Left lung (tissue), 10 donors: Measurements from ENCODE around the gene CRNKL1. TPM values are rescaled to one million over a fixed set of nuclear protein-coding genes. Genes with fewer than 3 reads are reported as not detected.

Experiments
- ATAC-seq: fragments of 200-7000 bp; cut with Tn5 transposase; one replicate; pipeline ENCODE4 v1.9.1; 2020; ENCODE audit warnings: moderate library complexity
- DNase-seq, 4 donors: peaks; one replicate each; pipeline ENCODE4 v3.0.0-alpha.2; 2013 to 2020
- H3K27ac ChIP-seq, 2 donors: fragments of 200-600 bp; sonication (generic) in 1 of 2; one replicate each; pipeline versions ENCODE4 v1.5.0 to v1.8.0; 2020 to 2021
- H3K27me3 ChIP-seq, 2 donors: fragments of 200-600 bp; sonication (generic) in 1 of 2; one replicate each; pipeline versions ENCODE4 v1.5.0 to v1.8.0; 2020 to 2021
- H3K36me3 ChIP-seq, 2 donors: fragments of 200-600 bp; sonication (generic) in 1 of 2; one replicate each; pipeline versions ENCODE4 v1.5.0 to v1.8.0; 2020 to 2021
- H3K4me1 ChIP-seq, 2 donors: fragments of 200-600 bp; one replicate each; pipeline ENCODE4 v1.8.0; 2021
- H3K4me3 ChIP-seq, 2 donors: fragments of 200-600 bp; sonication (generic) in 1 of 2; one replicate each; pipeline versions ENCODE4 v1.5.0 to v1.8.0; 2020 to 2021; ENCODE audit warnings: mild to moderate bottlenecking in 1 of 2
- H3K9me3 ChIP-seq, 2 donors: fragments of 200-600 bp; sonication (generic) in 1 of 2; one replicate each; pipeline versions ENCODE4 v1.5.0 to v1.8.0; 2020 to 2021
- intact Hi-C, 2 donors: fragments of 100-400 bp; cut with DNase I; formaldehyde crosslinking; loops; one replicate each; pipeline versions ENCODE4 v1.11.2 to v1.14.2; 2022
- polyA plus RNA-seq, 6 donors: library from polyadenylated mRNA; unstranded; fragments of 120-200 nt; gene quantifications; one replicate each; pipeline ENCODE4 v1.2.1, GENCODE V29; 2013; ENCODE audit not compliant: insufficient read length in 6 of 6
- total RNA-seq, 2 donors: library from RNA; stranded (reverse); fragmentation: NEBNext Ultra II Directional; extraction: Animal tissue kit (Norgen Biotek cat#: 25700); gene quantifications; one replicate each; pipeline ENCODE4 v1.2.1, GENCODE V29; 2021
- TF ChIP-seq, protein P1 (sequence below), 2 donors: fragments of 200-600 bp; sonication (generic) in 1 of 2; IDR thresholded peaks; one replicate each; pipeline versions ENCODE4 v1.5.0 to v1.8.0; 2021; ENCODE audit warnings: antibody characterized with exemption in 2 of 2
- donor health status: DM: no; HTN: yes; CAD: no.
- donor health status: DM: no; HTN: no; CAD: no.

CRNKL1 gene
- total and polyA plus RNA-seq, 8 donors, result 17.9 to 48.3 (median 40.2) TPM

DNA sequence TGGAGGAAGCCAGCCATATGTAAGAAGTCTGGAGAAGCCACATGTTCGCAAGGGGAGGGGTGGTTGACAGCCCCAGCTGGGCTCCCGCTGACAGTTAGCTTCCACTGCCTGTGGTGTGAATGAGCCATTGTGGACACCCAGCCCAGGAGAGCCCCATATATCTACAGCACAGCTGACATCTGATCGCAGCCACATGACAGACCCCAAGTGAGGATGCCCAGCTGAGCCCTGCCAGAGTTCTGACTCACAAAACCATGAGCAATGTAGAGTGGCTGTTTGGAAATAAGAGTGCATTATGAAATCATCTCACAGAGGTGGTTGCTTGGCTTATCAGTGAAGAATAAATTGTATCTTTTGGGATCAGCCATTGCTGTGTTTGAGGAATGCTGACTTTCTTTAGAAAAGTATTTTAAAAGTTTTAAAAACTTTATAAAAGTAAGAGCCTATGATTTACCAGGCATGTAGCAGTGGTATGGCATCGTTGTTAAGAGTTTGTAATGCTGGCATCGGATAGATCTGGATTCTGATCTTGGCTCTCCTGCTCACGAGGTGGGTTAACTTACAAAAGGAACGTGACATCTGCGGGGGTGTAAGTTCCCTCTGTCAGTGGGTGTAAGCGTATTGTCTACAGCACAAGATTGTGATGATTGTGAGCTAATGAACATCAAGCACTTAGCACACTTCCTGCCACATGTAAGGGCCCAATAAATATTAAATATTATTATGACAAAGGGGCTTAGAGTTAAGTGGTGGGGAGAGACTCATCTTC is 24.2 kb upstream of the CRNKL1 start:
- Histone ChIP-seq H3K4me1 (no peaks in the 10 kb centered on the region), H3K27ac (no peak overlapping the region), H3K27me3 (peaks cover 4 to 20% of the 10 kb centered on the region in 2 donors), H3K36me3 (no peaks in the 10 kb centered on the region), H3K9me3 (no peaks in the 10 kb centered on the region), H3K4me3 (no peak overlapping the region)
- ATAC-seq, result peak; percentile 45
- intact Hi-C loops, result no loop called here
- DNase-seq, result no peak
- TF ChIP-seq, protein P1, sequence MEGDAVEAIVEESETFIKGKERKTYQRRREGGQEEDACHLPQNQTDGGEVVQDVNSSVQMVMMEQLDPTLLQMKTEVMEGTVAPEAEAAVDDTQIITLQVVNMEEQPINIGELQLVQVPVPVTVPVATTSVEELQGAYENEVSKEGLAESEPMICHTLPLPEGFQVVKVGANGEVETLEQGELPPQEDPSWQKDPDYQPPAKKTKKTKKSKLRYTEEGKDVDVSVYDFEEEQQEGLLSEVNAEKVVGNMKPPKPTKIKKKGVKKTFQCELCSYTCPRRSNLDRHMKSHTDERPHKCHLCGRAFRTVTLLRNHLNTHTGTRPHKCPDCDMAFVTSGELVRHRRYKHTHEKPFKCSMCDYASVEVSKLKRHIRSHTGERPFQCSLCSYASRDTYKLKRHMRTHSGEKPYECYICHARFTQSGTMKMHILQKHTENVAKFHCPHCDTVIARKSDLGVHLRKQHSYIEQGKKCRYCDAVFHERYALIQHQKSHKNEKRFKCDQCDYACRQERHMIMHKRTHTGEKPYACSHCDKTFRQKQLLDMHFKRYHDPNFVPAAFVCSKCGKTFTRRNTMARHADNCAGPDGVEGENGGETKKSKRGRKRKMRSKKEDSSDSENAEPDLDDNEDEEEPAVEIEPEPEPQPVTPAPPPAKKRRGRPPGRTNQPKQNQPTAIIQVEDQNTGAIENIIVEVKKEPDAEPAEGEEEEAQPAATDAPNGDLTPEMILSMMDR (IDR thresholded peaks at IDR 0.05), result no peak

DNA sequence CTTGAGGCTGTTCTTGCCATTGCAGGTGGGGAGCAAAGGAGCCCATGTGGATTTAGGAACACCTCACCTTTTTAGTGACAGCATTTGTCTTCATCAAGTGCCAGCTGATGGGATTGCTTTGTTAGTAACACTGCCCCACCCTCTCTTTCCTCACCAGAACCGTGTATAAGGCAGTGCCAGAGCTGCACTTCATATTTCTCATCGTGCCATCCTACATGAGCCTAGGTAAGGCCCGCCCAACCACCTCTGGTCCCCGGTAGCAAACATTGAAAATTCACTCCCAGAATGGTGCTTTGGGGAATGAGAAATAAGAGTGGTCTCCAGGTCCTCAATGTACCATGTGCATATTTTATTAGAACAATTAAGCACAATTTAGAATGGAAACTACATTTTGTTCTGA is 22.8 kb upstream of the CRNKL1 start:
- ATAC-seq, result no peak
- Histone ChIP-seq H3K4me3 (no peak overlapping the region), H3K36me3 (no peaks in the 10 kb centered on the region), H3K27me3 (peaks cover 4 to 17% of the 10 kb centered on the region in 2 donors), H3K4me1 (no peaks in the 10 kb centered on the region), H3K27ac (no peak overlapping the region), H3K9me3 (no peaks in the 10 kb centered on the region)
- TF ChIP-seq, protein P1 (IDR thresholded peaks at IDR 0.05), result no peak
- intact Hi-C loops, result no loop called here
- DNase-seq, result no peak

DNA sequence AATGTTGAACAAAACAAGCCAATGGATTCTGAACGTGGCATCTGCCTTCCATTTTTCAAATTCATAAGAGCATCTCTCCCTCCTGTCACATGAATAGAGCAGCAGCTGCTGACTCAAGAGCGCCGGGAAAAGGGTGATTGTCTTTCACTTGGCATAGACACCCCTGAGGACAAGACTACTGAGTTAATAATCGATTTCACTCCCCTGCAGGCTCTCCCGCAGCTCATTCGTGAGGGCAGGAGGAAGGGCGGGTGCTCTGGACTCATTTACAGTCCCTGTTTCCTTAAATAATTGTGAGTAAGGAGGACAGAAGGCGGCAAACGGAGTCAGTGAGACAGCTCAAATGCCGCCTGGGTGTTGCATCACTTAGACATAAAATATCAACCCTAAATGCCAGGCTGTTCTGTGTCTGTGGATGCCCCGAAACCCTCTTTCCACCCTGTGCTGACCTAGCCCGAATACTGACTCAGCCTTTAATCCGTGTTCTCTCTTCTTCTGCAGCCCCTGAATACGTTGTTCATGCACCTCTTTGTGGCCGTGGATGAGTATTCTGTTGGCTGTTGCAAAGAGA is 21.6 kb upstream of the CRNKL1 start:
- ATAC-seq, result no peak
- no peaks in the 10 kb centered on the region for H3K4me1 ChIP-seq

DNA sequence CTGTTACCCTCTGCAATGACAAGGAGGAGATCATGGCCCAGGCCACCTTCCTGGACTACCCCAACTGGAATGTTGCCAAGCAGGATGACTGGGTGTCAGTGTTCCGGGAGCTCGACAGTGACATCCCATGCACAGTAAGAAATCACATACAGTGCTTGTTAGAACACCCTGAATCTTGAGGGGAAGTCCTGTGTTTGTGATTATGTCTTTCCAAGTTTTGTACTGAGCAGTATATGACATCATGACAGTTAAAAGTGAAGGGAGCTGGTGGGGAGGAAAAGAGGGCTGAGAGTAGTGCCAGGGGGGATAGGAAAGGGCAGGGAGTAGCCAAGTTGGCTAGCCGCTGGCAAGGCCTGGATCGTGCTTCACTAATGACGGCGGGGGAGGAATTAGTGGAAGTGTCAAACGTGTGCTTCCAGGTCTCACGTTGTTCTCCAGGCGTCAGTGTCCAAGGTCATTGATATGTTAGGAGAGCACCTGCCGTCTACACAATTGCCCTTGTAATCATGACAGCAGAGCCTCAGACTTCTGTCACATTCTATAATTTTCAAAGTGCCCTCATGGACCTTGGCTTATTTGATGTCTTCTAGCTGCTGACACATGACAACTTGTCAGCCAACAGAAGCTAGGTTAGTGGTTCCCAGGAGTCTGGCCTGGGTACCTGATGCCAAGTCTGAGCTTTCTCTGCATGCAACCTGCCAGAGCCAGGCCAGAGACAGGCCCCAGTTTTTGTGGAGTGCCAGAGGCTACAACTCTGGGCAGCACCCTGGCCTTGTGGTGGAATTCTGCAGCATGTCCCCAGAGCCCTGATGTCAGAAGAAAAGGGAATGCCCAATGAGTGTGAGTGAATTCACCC is 18.8 kb upstream of the CRNKL1 start:
- DNase-seq (no peak), ATAC-seq (no peak)
- Histone ChIP-seq H3K4me3 (no peak overlapping the region), H3K27me3 (peaks cover 0 to 17% of the 10 kb centered on the region in 2 donors), H3K4me1 (no peaks in the 10 kb centered on the region), H3K36me3 (no peaks in the 10 kb centered on the region), H3K9me3 (no peaks in the 10 kb centered on the region), H3K27ac (no peak overlapping the region)
- TF ChIP-seq, protein P1 (IDR thresholded peaks at IDR 0.05), result no peak
- intact Hi-C loops, result no loop called here

More for the DNA sequence above, 21.6 kb upstream of the CRNKL1 start:
- no peaks in the 10 kb centered on the region for H3K9me3 ChIP-seq
- H3K27ac ChIP-seq, result no peak overlapping the region
- intact Hi-C loops, result no loop called here
- H3K36me3 ChIP-seq, result no peaks in the 10 kb centered on the region
- no peak for DNase-seq
- TF ChIP-seq, protein P1 (IDR thresholded peaks at IDR 0.05), result no peak
- no peak overlapping the region for H3K4me3 ChIP-seq
- H3K27me3 ChIP-seq, result peaks cover 0 to 17% of the 10 kb centered on the region in 2 donors

DNA sequence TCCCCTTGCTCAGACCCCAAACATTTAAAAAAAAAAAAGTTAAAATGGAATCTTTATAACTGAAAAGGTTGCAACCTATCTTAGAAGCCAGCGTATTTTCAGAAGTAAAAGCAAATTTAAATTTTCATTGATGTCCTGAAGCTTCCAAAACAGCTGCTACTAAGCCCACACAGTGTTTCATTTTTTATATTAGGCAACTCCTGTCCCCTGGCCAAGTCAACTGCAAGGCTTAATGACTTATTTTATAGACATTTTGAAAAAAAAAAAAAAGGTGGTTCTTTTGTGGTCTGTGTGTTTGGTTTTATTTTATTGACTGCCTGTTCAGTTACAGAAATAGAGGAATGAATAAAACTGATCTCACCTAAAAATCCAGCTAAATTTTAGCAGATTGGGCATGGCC is 13.1 kb upstream of the CRNKL1 start:
- peak in 2 of 4 donors; percentile 33 to 56 for DNase-seq
- Histone ChIP-seq H3K27me3 (peaks cover 0 to 10% of the 10 kb centered on the region in 2 donors), H3K4me1 (no peaks in the 10 kb centered on the region), H3K4me3 (no peak overlapping the region), H3K36me3 (no peaks in the 10 kb centered on the region), H3K27ac (no peak overlapping the region), H3K9me3 (no peaks in the 10 kb centered on the region)
- ATAC-seq, result no peak
- TF ChIP-seq, protein P1 (IDR thresholded peaks at IDR 0.05), result no peak
- intact Hi-C loops, result no loop called here
